Endothelial cell of umbilical vein (primary cell): ENCODE measurements around the gene ERBB4. TPM values are rescaled to one million over a fixed set of nuclear protein-coding genes. Genes with fewer than 3 reads are reported as not detected.

Experiments
- BruUV-seq: library from RNA; stranded (reverse); fragments of 400-500 nt; replicated peaks from 2 replicates; lab custom pipeline; 2021; lab: Mats Ljungman, UMichigan
- CTCF ChIA-PET: fragments of 300-600, 350-600 bp; sonication (Branson Sonifier 250); formaldehyde crosslinking; loops from one replicate; lab custom pipeline; 2021; ENCODE audit warnings: antibody characterized with exemption, inconsistent platforms; lab: Charles Lee
- POLR2A ChIA-PET: fragments of 300-600, 350-600 bp; sonication (Branson Sonifier 250); formaldehyde crosslinking; loops from one replicate; lab custom pipeline; 2021; ENCODE audit warnings: antibody characterized with exemption, inconsistent platforms; lab: Charles Lee
- DNase-seq: peaks from one replicate; pipeline ENCODE4 v3.0.0-alpha.2; 2011; ENCODE audit warnings: low read depth, low spot score
- FAIRE-seq: peaks from 2 replicates; lab custom pipeline; 2011; peaks lifted over from hg19 to GRCh38; lab: Jason Lieb, UNC
- H2AFZ ChIP-seq: 2 replicates; pipeline ENCODE4 v1.6.0; 2012; ENCODE audit warnings: low read depth, low read length, control low read depth, inconsistent platforms
- H3K27ac ChIP-seq: 2 replicates; pipeline ENCODE4 v1.5.1; 2011; ENCODE audit warnings: low read depth, mild to moderate bottlenecking, control low read depth, low read length, moderate library complexity; ENCODE audit not compliant: insufficient read depth
- H3K27me3 ChIP-seq, 2 experiments: 2 replicates each; pipeline versions ENCODE4 v1.6.0 to v1.6.1; 2011; ENCODE audit warnings: low read length in 2 of 2, mixed read lengths in 1 of 2; ENCODE audit not compliant: control insufficient read depth in 2 of 2, insufficient read depth in 2 of 2
- H3K36me3 ChIP-seq, 2 experiments: 2 replicates in 1 of 2; 3 replicates in 1 of 2; pipeline ENCODE4 v1.5.1; 2011; ENCODE audit warnings: low read length in 2 of 2, mild to moderate bottlenecking in 1 of 2, moderate library complexity in 1 of 2; ENCODE audit not compliant: control insufficient read depth in 2 of 2, insufficient read depth in 2 of 2; ENCODE audit errors: extremely low read depth in 1 of 2
- H3K4me1 ChIP-seq: 3 replicates; pipeline ENCODE4 v1.5.1; 2011; ENCODE audit warnings: mild to moderate bottlenecking, low read length; ENCODE audit not compliant: control insufficient read depth, insufficient read depth; ENCODE audit errors: extremely low read depth
- H3K4me2 ChIP-seq: 2 replicates; pipeline ENCODE4 v1.6.1; 2011; ENCODE audit warnings: low read length, control low read depth, mixed read lengths; ENCODE audit not compliant: insufficient read depth
- H3K4me3 ChIP-seq, 3 experiments: fragments of 200-600 bp in 1 of 3; sonication (generic), shearing (Covaris generic) in 1 of 3; replicated peaks in 1 of 3; 2 replicates each; pipeline ENCODE4 v1.5.1; 2011 to 2016; ENCODE audit warnings: control low read depth in 3 of 3, low read length in 3 of 3, mild to moderate bottlenecking in 2 of 3, inconsistent platforms in 1 of 3, low read depth in 1 of 3, moderate library complexity in 1 of 3; ENCODE audit not compliant: insufficient read depth in 1 of 3
- H3K79me2 ChIP-seq: 2 replicates; pipeline ENCODE4 v1.6.0; 2012; ENCODE audit warnings: low read length, inconsistent platforms; ENCODE audit not compliant: control insufficient read depth, insufficient read depth
- H3K9ac ChIP-seq: replicated peaks from 2 replicates; pipeline ENCODE3; 2011; ENCODE audit warnings: low read length, control low read depth; ENCODE audit not compliant: insufficient read depth; ENCODE audit errors: extremely low read depth
- H3K9me1 ChIP-seq: replicated peaks from 3 replicates; pipeline ENCODE4 v1.6.0; 2011; ENCODE audit warnings: mild to moderate bottlenecking, low read length; ENCODE audit not compliant: control insufficient read depth, insufficient read depth; ENCODE audit errors: extremely low read depth
- H3K9me3 ChIP-seq: replicated peaks from 2 replicates; pipeline ENCODE4 v1.5.1; 2012; ENCODE audit warnings: low read length, inconsistent platforms; ENCODE audit not compliant: control insufficient read depth, insufficient read depth
- H4K20me1 ChIP-seq: replicated peaks from 2 replicates; pipeline ENCODE3; 2011; ENCODE audit warnings: mild to moderate bottlenecking, low read length; ENCODE audit not compliant: control insufficient read depth, insufficient read depth; ENCODE audit errors: extremely low read depth
- EZH2 ChIP-seq: IDR thresholded peaks from 2 replicates; pipeline ENCODE4 v1.6.1; 2012; ENCODE audit warnings: borderline replicate concordance, low read depth, mild to moderate bottlenecking, moderate library complexity, low read length, inconsistent platforms; ENCODE audit not compliant: severe bottlenecking
- FOS ChIP-seq: IDR thresholded peaks from 2 replicates; pipeline ENCODE4 v1.6.1; 2011; ENCODE audit warnings: mild to moderate bottlenecking, low read length, moderate library complexity, borderline replicate concordance; ENCODE audit not compliant: insufficient read depth
- GATA2 ChIP-seq: IDR thresholded peaks from 2 replicates; pipeline ENCODE4 v1.7.0; 2011; ENCODE audit warnings: low read depth, mild to moderate bottlenecking, moderate library complexity, mixed read lengths, low read length; ENCODE audit not compliant: insufficient read length, insufficient read depth
- JUN ChIP-seq: IDR thresholded peaks from 2 replicates; pipeline ENCODE4 v1.6.1; 2011; ENCODE audit warnings: borderline replicate concordance, low read depth; ENCODE audit not compliant: insufficient read length, insufficient read depth
- POLR2AphosphoS5 ChIP-seq: IDR thresholded peaks from 2 replicates; pipeline ENCODE4 v1.6.1; 2012; ENCODE audit warnings: low read depth, mild to moderate bottlenecking, control low read depth, low read length, moderate library complexity; ENCODE audit not compliant: insufficient read depth
- dilution Hi-C: fragments of 300-500 bp; cut with MboI; formaldehyde crosslinking; loops from one replicate; pipeline ENCODE4 v1.15.0; 2019; ENCODE audit warnings: low sequenced_read_pairs; ENCODE audit not compliant: extremely low pct_ligation_motif_present
- intact Hi-C: fragments of 100-400 bp; cut with micrococcal nuclease; formaldehyde crosslinking; loops from one replicate; pipeline ENCODE4 v1.10.0; 2022
- polyA plus RNA-seq, 4 experiments: library from polyadenylated mRNA; depleted of rRNA in 3 of 4; stranded (reverse) in 3 of 4; unstranded in 1 of 4; fragments of >200 nt; gene quantifications; 2 replicates each; pipeline versions ENCODE4 v1.2.1 to v1.2.3, GENCODE V29; 2011 to 2012; ENCODE audit warnings: missing spikeins in 1 of 4
- total RNA-seq: library from RNA; stranded (reverse); gene quantifications from 2 replicates; pipeline ENCODE4 v1.2.3, GENCODE V29; 2021
- TF ChIP-seq, protein P1 (sequence below), 2 donors: IDR thresholded peaks; 1 replicate in 1 of 2; 2 replicates in 1 of 2; pipeline ENCODE4 v1.5.1; 2011; ENCODE audit warnings: low read length in 2 of 2, mild to moderate bottlenecking in 2 of 2, moderate library complexity in 2 of 2, control low read depth in 1 of 2, inconsistent platforms in 1 of 2, low read depth in 1 of 2; ENCODE audit not compliant: insufficient read depth in 1 of 2; ENCODE audit errors: extremely low read depth in 1 of 2

ERBB4 gene
- total and polyA plus RNA-seq, 2 donors (not counting 3 experiments of a cell fraction or from before 2014, with no cell fraction given) = 0.01 to 0.27 TPM

DNA sequence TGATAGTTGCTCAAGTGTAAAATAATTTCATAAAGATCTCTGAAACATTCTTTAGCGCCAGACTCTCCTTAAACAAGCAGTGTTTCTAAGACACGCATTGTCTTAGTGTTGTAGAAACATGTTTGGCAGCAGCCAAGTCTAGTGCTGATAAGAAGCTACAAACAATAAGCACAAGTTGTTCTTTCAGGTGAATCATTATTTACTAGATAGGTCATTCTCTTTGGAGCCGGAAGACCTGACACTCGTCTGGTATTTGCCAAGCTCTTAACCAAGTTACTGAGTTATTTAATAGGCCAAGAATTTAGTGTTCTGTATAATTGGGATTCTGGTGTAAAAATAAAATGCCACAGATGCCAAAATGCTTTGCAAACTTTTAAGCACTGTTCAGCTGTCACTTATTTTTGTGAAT lies 1130.1 kb downstream of the ERBB4 start:
- Histone ChIP-seq H3K4me1 (peaks cover 15% of the 10 kb centered on the region), H4K20me1 (no peaks in the 10 kb centered on the region), H3K4me2 (no peak overlapping the region), H3K9ac (peak overlapping the region; percentile 76), H3K9me1 (no peaks in the 10 kb centered on the region), H3K4me3 (no peak overlapping the region), H2AFZ (no peak overlapping the region), H3K27me3 (no peaks in the 10 kb centered on the region), H3K9me3 (no peaks in the 10 kb centered on the region), H3K36me3 (no peaks in the 10 kb centered on the region), H3K79me2 (no peaks in the 10 kb centered on the region), H3K27ac (peak overlapping the region; percentile 84)
- POLR2A ChIA-PET = no interaction called here
- CTCF ChIA-PET = interaction anchor here (1.0 to 1.4 kb wide), 5 partner anchors 12 to 1159 kb away, joined by 3 to 4 read pairs (median 4); no protein-coding TSS in a partner anchor
- TF ChIP-seq JUN = peak; percentile 18
- no peak for TF ChIP-seq POLR2AphosphoS5
- TF ChIP-seq EZH2 = no peak
- TF ChIP-seq, protein P1, sequence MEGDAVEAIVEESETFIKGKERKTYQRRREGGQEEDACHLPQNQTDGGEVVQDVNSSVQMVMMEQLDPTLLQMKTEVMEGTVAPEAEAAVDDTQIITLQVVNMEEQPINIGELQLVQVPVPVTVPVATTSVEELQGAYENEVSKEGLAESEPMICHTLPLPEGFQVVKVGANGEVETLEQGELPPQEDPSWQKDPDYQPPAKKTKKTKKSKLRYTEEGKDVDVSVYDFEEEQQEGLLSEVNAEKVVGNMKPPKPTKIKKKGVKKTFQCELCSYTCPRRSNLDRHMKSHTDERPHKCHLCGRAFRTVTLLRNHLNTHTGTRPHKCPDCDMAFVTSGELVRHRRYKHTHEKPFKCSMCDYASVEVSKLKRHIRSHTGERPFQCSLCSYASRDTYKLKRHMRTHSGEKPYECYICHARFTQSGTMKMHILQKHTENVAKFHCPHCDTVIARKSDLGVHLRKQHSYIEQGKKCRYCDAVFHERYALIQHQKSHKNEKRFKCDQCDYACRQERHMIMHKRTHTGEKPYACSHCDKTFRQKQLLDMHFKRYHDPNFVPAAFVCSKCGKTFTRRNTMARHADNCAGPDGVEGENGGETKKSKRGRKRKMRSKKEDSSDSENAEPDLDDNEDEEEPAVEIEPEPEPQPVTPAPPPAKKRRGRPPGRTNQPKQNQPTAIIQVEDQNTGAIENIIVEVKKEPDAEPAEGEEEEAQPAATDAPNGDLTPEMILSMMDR (IDR thresholded peaks at IDR 0.05; ENCODE audit: extremely low read depth in 1 of 2, insufficient read depth in 1 of 2, low read depth in 1 of 2, low read length in 2 of 2) = no peak
- peak; percentile 64 for TF ChIP-seq GATA2
- peak; percentile 76 for TF ChIP-seq FOS
- BruUV-seq = no TSS peak
- DNase-seq (peak; percentile 18), FAIRE-seq (no peak)
- intact Hi-C loops = loop anchor here (5.0 kb wide), 1 partner anchor 276 kb away; no protein-coding TSS in a partner anchor
- dilution Hi-C loops = no loop called here
